H1 (cell line): ENCODE data around the gene PSORS1C2. TPM values are rescaled to one million over a fixed set of nuclear protein-coding genes. Genes with fewer than 3 reads are reported as not detected.

Source experiments
- CTCF ChIA-PET: fragments of 300-600 bp; sonication (Branson Sonifier 250); formaldehyde crosslinking; loops from one replicate; lab custom pipeline; 2021; ENCODE audit not compliant: partially characterized antibody; lab: Charles Lee
- POLR2A ChIA-PET: fragments of 300-600 bp; sonication (Branson Sonifier 250); formaldehyde crosslinking; loops from one replicate; lab custom pipeline; 2021; ENCODE audit warnings: inconsistent platforms; ENCODE audit not compliant: partially characterized antibody; lab: Charles Lee
- DNase-seq, 2 experiments: peaks; one replicate each; pipeline versions ENCODE4 v3.0.0 to v3.0.0-alpha.2; 2010 to 2022; ENCODE audit warnings: low spot score in 2 of 2, low read depth in 1 of 2, mixed read lengths in 1 of 2
- FAIRE-seq: peaks from 2 replicates; lab custom pipeline; 2011; peaks lifted over from hg19 to GRCh38; lab: Jason Lieb, UNC
- H2AFZ ChIP-seq: 2 replicates; pipeline ENCODE4 v1.8.1; 2012; ENCODE audit warnings: low read length, inconsistent platforms
- H2AK5ac ChIP-seq: 2 replicates; pipeline ENCODE4 v1.6.1; 2013; ENCODE audit warnings: low read depth, low read length
- H2BK120ac ChIP-seq: replicated peaks from 2 replicates; pipeline ENCODE3; 2013; ENCODE audit warnings: low read depth, low read length, inconsistent platforms
- H2BK12ac ChIP-seq: 2 replicates; pipeline ENCODE4 v1.6.1; 2013; ENCODE audit warnings: low read depth, low read length
- H2BK15ac ChIP-seq: 2 replicates; pipeline ENCODE4 v1.6.1; 2013; ENCODE audit warnings: low read length
- H2BK20ac ChIP-seq: 2 replicates; pipeline ENCODE4 v1.6.1; 2013; ENCODE audit warnings: low read length
- H2BK5ac ChIP-seq: 2 replicates; pipeline ENCODE4 v1.6.1; 2013; ENCODE audit warnings: low read depth, low read length
- H3K14ac ChIP-seq: 2 replicates; pipeline ENCODE4 v1.6.1; 2013; ENCODE audit warnings: inconsistent platforms; ENCODE audit not compliant: insufficient read length
- H3K18ac ChIP-seq: 2 replicates; pipeline ENCODE4 v1.6.1; 2013; ENCODE audit warnings: low read length; ENCODE audit errors: extremely low read depth
- H3K23ac ChIP-seq: 2 replicates; pipeline ENCODE4 v1.6.1; 2013; ENCODE audit warnings: inconsistent platforms; ENCODE audit not compliant: insufficient read length
- H3K23me2 ChIP-seq: 2 replicates; pipeline ENCODE4 v1.6.1; 2013; ENCODE audit warnings: low read depth, low read length
- H3K27ac ChIP-seq: 2 replicates; pipeline ENCODE4 v1.6.1; 2011; ENCODE audit warnings: low read depth, low read length, inconsistent platforms
- H3K27me3 ChIP-seq, 4 experiments: replicated peaks in 1 of 4; 1 replicate in 1 of 4; 2 replicates in 3 of 4; pipeline versions ENCODE4 v1.6.1 to v1.8.1; 2011 to 2013; ENCODE audit warnings: low read length in 3 of 4, mild to moderate bottlenecking in 3 of 4, inconsistent platforms in 2 of 4, mixed read lengths in 2 of 4, moderate library complexity in 1 of 4; ENCODE audit not compliant: control insufficient read depth in 3 of 4, insufficient read depth in 3 of 4; ENCODE audit errors: extremely low read depth in 1 of 4
- H3K36me3 ChIP-seq, 4 experiments: 2 replicates each; pipeline versions ENCODE4 v1.6.1 to v1.8.1; 2011 to 2013; ENCODE audit warnings: mild to moderate bottlenecking in 4 of 4, low read length in 3 of 4, moderate library complexity in 2 of 4, control low read depth in 1 of 4, inconsistent platforms in 1 of 4; ENCODE audit not compliant: insufficient read depth in 4 of 4, control insufficient read depth in 2 of 4
- H3K4ac ChIP-seq: replicated peaks from 2 replicates; pipeline ENCODE3; 2013; ENCODE audit warnings: low read length, low read depth, mixed read lengths, inconsistent platforms; ENCODE audit not compliant: insufficient read length
- H3K4me1 ChIP-seq, 4 experiments: replicated peaks in 1 of 4; 1 replicate in 1 of 4; 2 replicates in 3 of 4; pipeline versions ENCODE4 v1.6.1 to v1.8.1; 2011 to 2013; ENCODE audit warnings: low read length in 3 of 4, inconsistent platforms in 2 of 4, mixed read lengths in 1 of 4; ENCODE audit not compliant: insufficient read depth in 4 of 4, control insufficient read depth in 3 of 4
- H3K4me2 ChIP-seq, 2 experiments: 2 replicates each; pipeline versions ENCODE4 v1.6.1 to v1.8.1; 2011 to 2013; ENCODE audit warnings: low read depth in 2 of 2, low read length in 2 of 2, control low read depth in 1 of 2, inconsistent platforms in 1 of 2, mild to moderate bottlenecking in 1 of 2; ENCODE audit not compliant: insufficient read depth in 1 of 2
- H3K4me3 ChIP-seq, 4 experiments: fragments of 200-600, 300-600 bp in 1 of 4; sonication (generic), shearing (Covaris generic), sonication (Bioruptor Twin) in 1 of 4; 2 replicates each; pipeline versions ENCODE4 v1.5.1 to v1.8.1; 2011 to 2016; ENCODE audit warnings: low read length in 4 of 4, low read depth in 3 of 4, control low read depth in 2 of 4, inconsistent platforms in 2 of 4, mild to moderate bottlenecking in 2 of 4, mixed read lengths in 1 of 4, moderate library complexity in 1 of 4; ENCODE audit not compliant: insufficient read depth in 2 of 4; ENCODE audit errors: extremely low read depth in 1 of 4
- H3K56ac ChIP-seq: replicated peaks from 2 replicates; pipeline ENCODE3; 2013; ENCODE audit warnings: low read depth, mild to moderate bottlenecking, mixed read lengths, low read length, inconsistent platforms; ENCODE audit not compliant: insufficient read length
- H3K79me1 ChIP-seq: 2 replicates; pipeline ENCODE4 v1.6.1; 2013; ENCODE audit warnings: low read depth, low read length, control low read depth
- H3K79me2 ChIP-seq, 2 experiments: 2 replicates each; pipeline versions ENCODE4 v1.6.1 to v1.8.1; 2012 to 2013; ENCODE audit warnings: low read length in 2 of 2, mild to moderate bottlenecking in 2 of 2, inconsistent platforms in 1 of 2; ENCODE audit not compliant: insufficient read depth in 2 of 2, control insufficient read depth in 1 of 2
- H3K9ac ChIP-seq, 4 experiments: replicated peaks in 1 of 4; 1 replicate in 1 of 4; 2 replicates in 3 of 4; pipeline versions ENCODE4 v1.6.1 to v1.8.1; 2011 to 2013; ENCODE audit warnings: low read depth in 3 of 4, low read length in 3 of 4, control low read depth in 2 of 4, mild to moderate bottlenecking in 2 of 4, moderate library complexity in 2 of 4, inconsistent platforms in 1 of 4; ENCODE audit errors: extremely low read depth in 1 of 4
- H3K9me3 ChIP-seq, 2 experiments: 2 replicates each; pipeline versions ENCODE4 v1.6.1 to v1.8.1; 2012 to 2013; ENCODE audit warnings: mild to moderate bottlenecking in 2 of 2, moderate library complexity in 2 of 2, control low read depth in 1 of 2, inconsistent platforms in 1 of 2, low read depth in 1 of 2, low read length in 1 of 2, mixed read lengths in 1 of 2; ENCODE audit not compliant: insufficient read depth in 2 of 2
- H4K20me1 ChIP-seq, 2 experiments: replicated peaks in 1 of 2; 2 replicates each; pipeline versions ENCODE3 to v1.8.1; 2011 to 2013; ENCODE audit warnings: inconsistent platforms in 2 of 2, low read length in 2 of 2, mild to moderate bottlenecking in 1 of 2; ENCODE audit not compliant: insufficient read depth in 2 of 2, control insufficient read depth in 1 of 2
- H4K5ac ChIP-seq: 2 replicates; pipeline ENCODE4 v1.6.1; 2013; ENCODE audit warnings: low read length, low read depth, mixed read lengths, inconsistent platforms; ENCODE audit not compliant: insufficient read length
- H4K8ac ChIP-seq: 2 replicates; pipeline ENCODE4 v1.8.0; 2013; ENCODE audit warnings: mild to moderate bottlenecking, moderate library complexity, low read length, inconsistent platforms; ENCODE audit not compliant: insufficient read depth; ENCODE audit errors: extremely low read depth
- H4K91ac ChIP-seq: replicated peaks from 2 replicates; pipeline ENCODE3; 2013; ENCODE audit warnings: low read length, mixed read lengths, inconsistent platforms; ENCODE audit not compliant: insufficient read length
- CTCF ChIP-seq, 3 experiments: IDR thresholded peaks; 1 replicate in 2 of 3; 2 replicates in 1 of 3; pipeline versions ENCODE4 v1.5.1 to v1.6.1; 2011; ENCODE audit warnings: low read length in 3 of 3, mild to moderate bottlenecking in 3 of 3, inconsistent platforms in 2 of 3, low read depth in 1 of 3, moderate library complexity in 1 of 3; ENCODE audit not compliant: insufficient read depth in 1 of 3; ENCODE audit errors: control extremely low read depth in 1 of 3
- POU5F1 ChIP-seq: IDR thresholded peaks from 2 replicates; pipeline ENCODE4 v1.6.1; 2011; ENCODE audit warnings: low read depth, mild to moderate bottlenecking, low read length, moderate library complexity
- SP1 ChIP-seq: IDR thresholded peaks from 2 replicates; pipeline ENCODE4 v1.6.1; 2011; ENCODE audit warnings: low read depth, low read length
- WGBS, 2 experiments: shearing (Covaris generic) in 1 of 2; methylation state at CpG; one replicate each; pipeline versions ENCODE4 v1.1.6 to v1.1.7; 2013 to 2015; ENCODE audit warnings: low lambda C conversion rate in 2 of 2, mixed read lengths in 2 of 2, inconsistent platforms in 1 of 2, low coverage in 1 of 2, missing lambda C conversion rate in 1 of 2; ENCODE audit not compliant: insufficient replicate concordance in 2 of 2, insufficient coverage in 1 of 2, insufficient read length in 1 of 2; ENCODE audit errors: extremely low coverage in 1 of 2, missing lambda C conversion rate in 1 of 2; 5-methylcytosine and 5-hydroxymethylcytosine counted together
- polyA plus RNA-seq, 7 experiments: library from polyadenylated mRNA; depleted of rRNA in 3 of 7; stranded (reverse) in 5 of 7; unstranded in 2 of 7; fragments of >200 nt in 5 of 7; fragments of 200-250 nt in 2 of 7; gene quantifications; 1 replicate in 5 of 7; 2 replicates in 1 of 7; 4 replicates in 1 of 7; pipeline versions ENCODE4 v1.2.1 to v1.2.3, GENCODE V29; 2011 to 2013; ENCODE audit warnings: missing spikeins in 2 of 7, mixed read lengths in 2 of 7
- total RNA-seq: library from RNA; stranded (reverse); fragmentation: NEBNext Ultra II Directional; extraction: Animal tissue kit (Norgen Biotek cat#: 25700); gene quantifications from 2 replicates; pipeline ENCODE4 v1.2.1, GENCODE V29; 2021

PSORS1C2 gene
- total and polyA plus RNA-seq, 2 of the 8 experiments (the other 6 are each of a cell fraction or from before 2014, with no cell fraction given): 0.11 TPM; not detected in 1

GRCh38 chr6:31096215-31096614, 42.7 kb downstream of the PSORS1C2 start:
- no peak overlapping the region for H2AFZ ChIP-seq
- 87% methylated on average over 3 of the region's 3 CpGs; no CpG with 5 or more reads in 1 of the 2 experiments for WGBS, 2 experiments
- no peak overlapping the region for H3K4me2 ChIP-seq
- H3K79me2 ChIP-seq: no peaks in the 10 kb centered on the region
- FAIRE-seq (no peak), DNase-seq (no peak)
- no peak overlapping the region for H3K4me3 ChIP-seq
- H4K91ac ChIP-seq: no peak overlapping the region
- H3K79me1 ChIP-seq: no peaks in the 10 kb centered on the region
- H4K8ac ChIP-seq: no peak overlapping the region
- TF ChIP-seq POU5F1 (no peak), CTCF (IDR thresholded peaks at IDR 0.05; ENCODE audit: control extremely low read depth in 1 of 3, insufficient read depth in 1 of 3, low read depth in 1 of 3, low read length in 3 of 3) (no peak), SP1 (no peak)
- no peaks in the 10 kb centered on the region for H4K20me1 ChIP-seq
- H3K36me3 ChIP-seq: no peaks in the 10 kb centered on the region
- H3K9me3 ChIP-seq: no peaks in the 10 kb centered on the region
- POLR2A ChIA-PET: no interaction called here
- H3K27ac ChIP-seq: no peak overlapping the region
- no peak overlapping the region for H3K23ac ChIP-seq
- H3K14ac ChIP-seq: no peak overlapping the region
- no peak overlapping the region for H3K4ac ChIP-seq
- H2BK120ac ChIP-seq: no peak overlapping the region
- H4K5ac ChIP-seq: no peak overlapping the region
- H2BK15ac ChIP-seq: no peak overlapping the region
- no peak overlapping the region for H2BK5ac ChIP-seq
- H2AK5ac ChIP-seq: no peak overlapping the region
- H3K4me1 ChIP-seq: peaks cover 0 to 3% (median 0%) of the 10 kb centered on the region in 4 experiments; a peak in 3 of 7 replicates
- H3K23me2 ChIP-seq: no peaks in the 10 kb centered on the region
- CTCF ChIA-PET: interaction anchor here (0.5 to 1.4 kb wide), 8 partner anchors 9 to 1271 kb away, joined by 3 to 7 read pairs (median 4); no protein-coding TSS in a partner anchor
- no peak overlapping the region for H2BK20ac ChIP-seq
- H3K27me3 ChIP-seq: no peaks in the 10 kb centered on the region
- H3K9ac ChIP-seq: no peak overlapping the region
- no peak overlapping the region for H3K56ac ChIP-seq
- no peak overlapping the region for H3K18ac ChIP-seq
- H2BK12ac ChIP-seq: no peak overlapping the region
